Measurements from ENCODE around the gene TBC1D22A.

GRCh38 chr22:46890819-46891218 is 128.4 kb downstream of the TBC1D22A start:
- TF ChIP-seq POLR2A (IDR thresholded peaks at IDR 0.05; ENCODE audit: low read depth, low read length) (no peak), CTCF (IDR thresholded peaks at IDR 0.05; ENCODE audit: extremely low read depth in 1 of 2, insufficient read depth in 1 of 2, low read depth in 1 of 2, low read length in 2 of 2) (no peak), POLR2AphosphoS5 (IDR thresholded peaks at IDR 0.05; ENCODE audit: insufficient read depth, low read depth, low read length) (no peak), JUN (IDR thresholded peaks at IDR 0.05; ENCODE audit: borderline replicate concordance, insufficient read depth, insufficient read length, low read depth) (no peak)
